Endometrial microvascular endothelial cells (primary cell): ENCODE data around the gene TTC38. TPM values are rescaled to one million over a fixed set of nuclear protein-coding genes. Genes with fewer than 3 reads are reported as not detected.

Source experiments
- in situ Hi-C: cut with HindIII; loops from 2 replicates; pipeline ENCODE4 v1.10.0; 2017; ENCODE audit warnings: low sequenced_read_pairs, low pct_unique_long_range_greater_than_20kb; ENCODE audit errors: inconsistent ontology term
- total RNA-seq: library from RNA; depleted of rRNA; stranded (reverse); fragments of >200 nt; gene quantifications from one replicate; pipeline ENCODE4 v1.2.3, GENCODE V29; 2015; ENCODE audit errors: inconsistent ontology term

TTC38 gene
- total RNA-seq, 1 donor from 2014 or later, result 49.3 TPM

DNA sequence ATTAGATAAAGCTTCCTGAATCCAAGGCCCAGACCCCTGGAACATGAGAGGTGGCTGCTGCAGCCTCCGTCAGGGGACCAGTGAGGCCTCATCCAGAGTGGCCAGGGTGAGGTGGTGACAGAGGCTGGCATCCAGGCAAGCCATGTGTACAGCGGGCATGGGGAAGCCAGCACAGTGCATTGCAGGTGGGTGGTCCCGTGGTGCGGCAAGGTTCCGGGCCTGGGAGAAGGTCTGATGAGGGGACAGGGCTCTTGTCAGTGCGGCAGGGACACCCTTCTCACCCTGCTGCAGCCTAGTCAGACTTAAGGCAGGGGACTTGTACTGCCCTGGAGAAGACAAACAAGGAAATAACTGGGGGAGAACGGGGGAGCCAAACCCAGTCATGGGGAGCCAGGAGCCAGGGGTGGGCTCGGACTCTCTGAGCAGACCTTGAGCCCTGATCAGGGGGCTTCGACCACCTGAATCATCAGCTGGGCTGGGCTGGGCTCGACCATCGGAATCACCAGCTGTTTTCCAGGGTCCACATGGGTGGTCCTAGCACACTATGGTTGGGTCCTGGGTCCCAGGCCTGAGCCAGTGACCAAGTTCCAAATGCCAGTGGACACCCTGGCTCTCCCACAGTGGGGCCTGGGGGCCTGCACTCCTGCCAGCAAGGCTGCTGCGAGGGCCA, 5.1 kb downstream of the TTC38 start:
- in situ Hi-C loops, result loop anchor here (25.0 kb wide), 1 partner anchor 136 kb away; no protein-coding TSS in a partner anchor

DNA sequence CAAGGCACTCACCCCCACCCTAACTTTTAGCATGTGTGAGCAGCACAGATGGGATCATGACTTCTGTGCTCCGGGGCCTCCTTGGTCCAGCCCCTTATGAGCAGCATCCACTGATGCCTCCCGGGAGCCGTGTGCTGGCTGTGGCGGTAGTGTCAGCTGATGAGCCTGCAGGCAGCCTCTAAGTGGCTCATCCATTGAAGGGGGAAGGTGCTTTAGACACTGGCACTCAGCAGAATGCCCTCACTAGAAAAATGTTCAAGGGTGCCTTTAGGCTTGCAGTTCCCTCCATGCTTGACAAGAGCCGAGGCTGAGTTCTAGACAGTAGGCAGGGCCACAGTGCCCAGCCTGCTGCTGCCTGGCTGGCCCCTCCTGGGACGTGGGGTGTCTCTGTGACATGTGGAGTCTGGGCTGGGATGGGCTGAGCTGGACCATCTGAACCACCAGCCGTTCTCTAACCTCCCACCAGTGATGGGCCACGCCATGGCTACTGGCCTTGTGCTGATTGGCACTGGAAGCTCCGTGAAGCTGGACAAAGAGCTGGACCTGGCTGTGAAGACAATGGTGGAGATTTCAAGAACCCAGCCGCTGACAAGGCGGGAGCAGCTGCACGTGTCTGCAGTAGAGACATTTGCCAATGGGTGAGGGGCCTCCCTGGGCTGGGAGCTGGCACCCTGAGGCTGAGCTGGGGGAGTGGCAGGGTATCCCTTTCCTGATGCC, 5.8 kb downstream of the TTC38 start:
- in situ Hi-C loops, result loop anchor here (25.0 kb wide), 1 partner anchor 136 kb away; no protein-coding TSS in a partner anchor

DNA sequence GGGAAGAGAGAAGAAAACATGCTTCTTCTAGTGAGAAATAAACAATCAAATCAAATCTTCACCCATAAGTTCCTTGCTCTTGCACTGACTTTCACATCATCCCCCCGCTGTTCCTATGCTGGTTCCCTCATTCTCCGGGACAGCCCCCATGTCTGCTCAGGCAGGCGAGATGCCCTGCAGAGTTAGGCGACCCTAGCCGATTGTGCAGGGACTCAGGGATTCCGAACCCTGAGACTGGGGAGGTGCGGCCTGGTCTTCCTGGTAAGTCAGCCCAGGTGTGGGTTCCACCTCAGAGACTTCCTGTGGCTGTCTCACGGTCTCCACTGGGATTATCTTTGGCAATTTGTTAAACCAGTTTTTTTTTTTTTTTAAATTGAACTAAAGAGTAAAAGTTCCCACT, 6.6 kb downstream of the TTC38 start:
- in situ Hi-C loops, result loop anchor here (25.0 kb wide), 1 partner anchor 137 kb away; no protein-coding TSS in a partner anchor

DNA sequence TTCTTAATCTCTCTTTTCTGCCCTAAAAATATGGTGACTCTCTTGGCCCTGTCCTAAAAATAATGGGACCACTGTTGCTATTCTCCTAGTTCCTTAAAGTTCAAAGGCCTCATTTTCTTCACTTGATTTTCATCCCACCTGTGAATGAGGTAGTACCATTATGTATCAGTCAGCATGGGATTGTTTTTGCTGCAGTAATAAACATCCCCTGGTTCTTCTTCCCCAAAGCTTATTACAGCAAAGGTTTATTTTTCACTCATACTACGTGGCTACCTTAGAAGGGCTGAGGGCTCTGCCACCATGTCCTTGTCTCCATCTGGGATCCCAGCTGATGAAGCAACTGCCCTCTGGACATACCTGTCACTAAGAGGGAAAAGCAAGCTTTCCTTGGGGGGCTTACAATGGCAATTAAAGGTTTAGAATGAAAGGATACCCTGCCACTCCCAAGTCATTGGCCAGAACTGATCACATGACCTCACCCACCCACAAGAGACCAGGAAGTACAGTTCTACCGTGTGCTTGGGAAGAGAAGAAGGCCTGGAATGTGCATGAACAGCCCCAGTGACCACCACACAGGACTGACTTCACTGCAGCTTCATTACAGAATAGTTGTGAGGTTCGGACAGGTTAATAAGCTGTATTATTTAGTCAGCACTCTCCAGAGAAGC, 7.8 kb downstream of the TTC38 start:
- in situ Hi-C loops, result no loop called here

DNA sequence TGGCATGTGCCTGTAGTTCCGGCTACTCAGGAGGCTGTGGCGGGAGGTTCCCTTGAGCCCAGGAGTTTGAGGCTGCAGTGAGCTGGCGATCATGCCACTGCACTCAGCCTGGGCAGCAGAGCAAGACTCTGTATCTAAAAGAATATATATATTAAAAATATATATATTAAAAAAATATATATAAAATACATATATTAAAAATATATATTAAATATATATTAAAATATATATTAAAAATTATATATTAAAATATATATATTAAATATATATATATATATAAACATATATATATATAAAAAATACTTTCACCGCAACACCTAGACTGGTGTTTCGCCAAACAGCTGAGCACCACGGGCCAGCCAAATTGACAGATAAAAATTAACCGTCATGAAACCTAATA, 8.8 kb downstream of the TTC38 start:
- in situ Hi-C loops, result no loop called here

DNA sequence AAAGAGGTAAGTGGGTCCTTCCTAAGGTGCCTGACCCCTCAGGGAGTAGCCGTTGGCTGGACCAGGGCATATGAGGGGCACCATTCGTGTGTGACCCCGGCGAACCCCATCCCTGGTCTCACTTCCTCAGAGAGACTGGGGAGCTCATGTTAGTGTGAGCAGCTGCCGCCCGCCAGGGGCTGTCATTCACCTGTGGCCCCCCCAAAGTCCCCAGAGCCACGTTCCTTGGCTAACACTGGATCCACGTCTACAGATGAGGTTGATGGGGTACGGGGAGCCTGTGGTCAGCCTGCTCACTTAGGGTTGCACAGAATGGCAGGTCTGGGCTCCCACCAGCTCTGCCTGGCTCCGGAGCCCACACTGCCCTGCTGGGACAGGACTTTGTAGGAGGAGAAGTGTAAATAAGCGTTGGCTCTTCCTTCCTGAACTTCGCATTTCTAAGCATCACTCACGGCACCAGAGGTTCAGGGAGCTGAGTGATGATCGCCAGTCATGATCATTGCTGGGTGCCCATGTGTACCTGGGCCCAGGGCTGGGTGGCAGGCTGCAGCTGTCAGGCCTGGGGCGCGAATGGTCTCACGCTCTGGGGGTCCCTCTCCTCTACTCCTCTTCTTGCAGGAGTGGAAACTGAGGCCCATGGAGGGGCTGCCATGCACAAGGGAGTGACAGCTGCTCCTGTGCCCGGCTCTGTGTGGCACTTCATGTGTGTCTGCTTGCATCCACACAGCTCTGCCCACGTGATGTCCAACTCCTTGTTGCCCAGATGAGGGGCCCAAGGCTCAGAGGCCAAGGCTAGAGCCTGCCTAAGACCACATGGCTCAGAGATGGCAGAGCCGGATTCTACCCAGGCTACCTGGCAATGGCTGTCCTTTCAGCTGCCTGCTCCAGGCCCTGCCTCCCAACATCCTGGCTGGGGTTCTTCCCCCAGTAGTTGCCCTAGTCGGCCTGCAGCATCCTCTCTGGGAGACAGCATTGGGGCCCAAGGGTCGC, 11.1 kb downstream of the TTC38 start:
- in situ Hi-C loops, result no loop called here

DNA sequence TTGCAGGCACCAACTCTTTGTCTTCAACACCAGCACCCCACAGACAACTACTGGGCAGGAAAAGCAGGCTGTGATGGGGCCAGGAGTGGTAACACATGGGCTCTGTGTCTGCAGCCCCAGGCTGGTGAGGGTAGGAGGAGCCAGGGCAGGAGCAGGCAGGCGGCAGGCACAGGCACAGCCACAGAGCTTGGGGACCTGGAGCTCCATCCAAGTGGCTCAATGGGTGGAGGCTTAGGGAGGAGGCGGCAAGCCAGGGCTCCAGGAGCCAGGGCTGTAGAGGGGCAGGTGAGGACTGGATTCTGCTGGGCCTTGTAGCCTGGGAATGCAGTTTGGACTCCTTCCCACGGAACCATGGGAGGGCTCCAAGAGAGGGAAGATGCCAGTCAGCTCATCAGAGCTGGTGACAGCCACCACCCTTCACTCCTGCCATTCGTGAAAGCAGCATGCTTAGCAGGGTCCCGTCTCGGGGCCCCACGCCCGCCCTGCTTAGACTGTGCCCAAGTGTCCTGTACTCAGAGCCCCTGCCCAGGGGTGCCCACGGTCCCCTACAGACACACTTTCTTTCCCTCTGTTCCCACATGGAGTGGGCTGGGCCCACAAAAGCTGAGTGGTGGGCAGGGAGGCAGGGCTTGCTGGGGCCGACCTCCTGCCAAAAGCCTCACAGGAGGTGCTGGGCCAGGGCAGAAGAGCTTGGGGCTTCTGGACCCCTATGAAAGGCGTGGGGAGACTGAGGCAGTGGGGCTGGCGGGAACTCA, 12.4 kb downstream of the TTC38 start:
- in situ Hi-C loops, result no loop called here

DNA sequence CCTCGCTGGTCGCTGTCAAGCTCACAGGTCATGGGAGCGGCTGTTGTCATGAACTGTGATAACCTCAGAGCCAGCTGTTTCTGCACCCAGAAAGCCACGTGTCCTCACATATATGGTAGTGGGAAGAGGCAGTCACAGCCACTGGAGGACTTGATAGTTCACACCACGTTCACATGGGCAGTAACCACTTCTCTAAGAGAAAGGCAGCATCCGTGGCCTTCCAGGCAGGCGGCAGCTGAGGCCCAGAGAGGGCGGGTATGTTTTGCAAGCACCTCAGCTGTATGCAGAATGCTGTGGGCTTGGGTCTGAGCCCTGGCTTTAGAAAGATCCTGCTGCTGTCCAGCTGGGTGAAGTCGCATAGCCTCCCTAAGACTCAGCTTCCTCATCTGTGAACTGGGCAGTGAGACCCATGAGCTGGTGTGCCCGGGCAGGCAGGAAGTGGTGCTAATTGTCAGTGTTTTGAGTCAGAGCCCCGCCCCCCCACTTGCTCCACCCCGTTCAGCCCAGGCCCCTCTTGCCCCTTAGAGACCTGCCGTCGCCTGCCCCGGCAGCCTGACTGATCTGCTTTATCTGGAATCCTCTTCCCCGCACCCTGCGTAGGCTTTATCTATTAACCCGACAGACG, 13.3 kb downstream of the TTC38 start:
- in situ Hi-C loops, result no loop called here

DNA sequence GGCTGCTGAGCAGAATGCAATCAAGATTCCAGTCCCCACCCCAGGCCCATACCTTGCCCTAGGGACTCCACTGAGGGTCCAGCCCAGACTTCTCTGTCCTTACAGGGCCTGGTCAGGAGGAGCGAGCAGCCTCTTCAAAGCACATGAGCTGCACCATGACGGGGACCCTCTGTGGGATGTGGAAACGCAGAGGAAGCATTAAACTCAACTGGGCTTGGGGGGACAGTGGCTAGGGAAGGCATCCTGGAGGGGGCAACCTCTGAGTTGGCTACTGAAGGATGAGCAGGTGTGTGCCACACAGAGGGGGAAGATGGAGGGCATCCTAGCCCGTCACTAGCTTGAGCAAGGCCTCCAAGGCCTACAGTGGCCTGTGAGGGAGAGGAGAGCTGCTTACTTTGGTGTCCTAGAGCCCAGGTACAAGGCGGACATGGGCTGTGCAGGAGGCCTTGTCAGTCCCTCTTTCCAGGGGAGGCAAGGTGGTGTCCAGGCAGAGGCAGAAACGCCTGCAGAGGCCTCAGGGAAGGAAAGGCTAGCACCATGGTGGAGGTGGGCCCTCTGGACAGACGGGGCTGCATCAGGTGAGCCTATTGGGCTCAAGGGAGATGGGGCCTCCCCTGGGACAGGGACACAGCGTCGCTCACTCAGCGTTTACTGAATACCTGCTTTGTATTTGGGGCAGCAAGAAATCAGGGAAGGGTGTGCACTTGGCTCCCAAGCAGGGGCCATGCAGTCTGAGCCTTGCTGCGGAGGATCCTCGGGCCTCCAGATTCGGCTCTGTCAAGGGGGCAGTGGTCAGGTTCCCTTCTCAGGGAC, 14.3 kb downstream of the TTC38 start:
- in situ Hi-C loops, result no loop called here

DNA sequence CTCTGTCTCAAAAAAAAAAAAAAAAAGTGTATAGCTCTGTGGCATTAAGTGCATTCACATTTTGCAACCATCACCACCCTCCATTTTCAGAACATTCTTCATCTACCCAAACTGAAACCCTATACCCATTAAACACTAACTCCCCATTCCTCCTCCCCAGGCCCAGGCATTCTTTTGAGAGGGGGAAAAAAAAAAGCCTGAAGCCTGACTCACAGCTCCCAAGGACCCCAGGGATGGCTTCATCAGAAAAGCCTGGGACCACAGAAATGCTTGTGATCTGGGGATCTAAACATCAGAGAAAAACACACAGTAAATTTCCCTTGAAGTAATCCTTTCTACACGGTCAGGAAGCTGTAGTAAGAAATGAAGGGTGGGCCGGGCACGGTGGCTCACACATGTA, 18.2 kb downstream of the TTC38 start:
- in situ Hi-C loops, result no loop called here

DNA sequence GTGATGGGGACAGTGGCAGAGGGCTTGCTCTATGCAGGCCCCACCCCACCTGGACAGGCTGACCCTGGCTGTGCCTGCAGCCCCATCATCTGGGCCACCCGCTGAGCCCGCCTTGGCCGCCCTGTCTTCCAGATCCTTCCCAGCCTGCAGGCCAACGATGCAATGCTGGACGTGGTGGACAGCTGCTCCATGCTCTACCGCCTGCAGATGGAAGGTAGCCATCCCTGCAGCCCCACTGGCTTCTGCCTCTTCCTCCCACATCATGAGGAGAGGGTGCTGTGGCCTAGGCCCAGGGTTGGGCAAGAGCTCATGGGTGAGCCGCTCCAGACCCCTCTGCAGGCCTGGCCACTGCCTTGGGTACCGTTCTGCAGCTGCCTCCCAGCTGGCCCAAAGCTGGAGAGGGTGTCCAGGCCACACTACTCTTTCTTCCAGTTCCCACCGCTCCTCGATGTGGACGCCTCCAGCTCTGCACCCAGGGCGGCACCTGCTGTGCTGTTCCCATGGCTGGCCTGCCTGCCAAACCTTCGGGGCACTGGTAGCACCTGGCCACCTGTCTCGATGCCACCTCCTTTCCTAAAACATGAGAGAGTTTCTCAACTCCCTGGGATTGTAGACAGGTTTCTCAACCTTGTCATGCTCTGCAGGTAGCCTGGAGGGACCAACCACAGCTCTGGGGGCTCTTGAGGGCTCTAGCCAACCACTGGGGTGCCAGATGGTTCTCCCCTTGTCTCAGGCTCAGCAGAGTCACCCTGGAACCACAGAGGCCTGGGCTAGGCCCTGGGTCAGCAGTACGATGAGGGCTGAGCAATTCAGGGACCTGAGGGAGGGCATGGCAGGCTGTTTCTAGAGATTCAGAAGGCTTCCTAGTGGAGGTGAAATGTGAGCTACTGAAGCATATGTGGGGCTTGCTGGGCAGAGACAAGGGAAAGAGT, 19.4 kb downstream of the TTC38 start:
- in situ Hi-C loops, result no loop called here

DNA sequence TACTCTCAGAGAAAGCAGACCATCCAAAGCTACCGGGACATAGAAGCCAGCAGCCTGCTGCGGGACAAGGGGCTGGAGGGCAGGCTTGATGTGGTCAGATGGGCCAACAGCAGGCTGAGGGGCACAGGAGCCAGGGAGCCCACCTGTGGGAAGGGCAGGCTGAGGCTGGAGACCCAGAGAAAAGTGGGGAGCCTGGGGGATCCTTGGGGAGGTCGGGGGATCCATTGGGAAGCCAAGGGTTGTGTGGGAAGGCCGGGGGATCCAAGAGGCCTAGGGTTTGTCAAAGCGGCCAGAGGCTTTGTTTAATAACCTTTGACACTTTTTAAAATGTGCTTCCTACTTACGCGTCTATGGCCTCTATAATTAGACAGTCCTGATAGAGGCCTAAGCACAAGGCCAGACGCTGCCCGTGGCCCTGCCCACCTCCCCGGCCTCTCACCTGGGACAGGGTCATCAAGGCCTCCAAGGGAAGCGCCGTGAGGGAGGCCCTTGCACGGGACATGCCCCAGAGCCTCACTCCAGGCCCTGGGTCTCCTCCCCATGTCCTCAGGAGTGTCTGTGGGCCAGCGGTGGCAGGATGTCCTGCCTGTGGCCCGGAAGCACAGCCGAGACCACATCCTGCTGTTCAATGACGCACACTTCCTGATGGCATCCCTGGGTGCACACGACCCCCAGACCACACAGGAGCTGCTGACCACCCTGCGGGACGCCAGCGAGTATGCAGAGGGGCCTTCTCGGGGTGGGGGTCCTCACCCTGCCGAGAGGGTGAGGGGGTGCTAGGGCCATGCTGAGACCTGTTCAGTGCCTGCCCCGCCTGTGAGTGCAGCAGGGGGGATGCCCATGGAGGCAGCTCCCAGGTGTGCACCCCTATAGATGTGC, 20.3 kb downstream of the TTC38 start:
- in situ Hi-C loops, result no loop called here

DNA sequence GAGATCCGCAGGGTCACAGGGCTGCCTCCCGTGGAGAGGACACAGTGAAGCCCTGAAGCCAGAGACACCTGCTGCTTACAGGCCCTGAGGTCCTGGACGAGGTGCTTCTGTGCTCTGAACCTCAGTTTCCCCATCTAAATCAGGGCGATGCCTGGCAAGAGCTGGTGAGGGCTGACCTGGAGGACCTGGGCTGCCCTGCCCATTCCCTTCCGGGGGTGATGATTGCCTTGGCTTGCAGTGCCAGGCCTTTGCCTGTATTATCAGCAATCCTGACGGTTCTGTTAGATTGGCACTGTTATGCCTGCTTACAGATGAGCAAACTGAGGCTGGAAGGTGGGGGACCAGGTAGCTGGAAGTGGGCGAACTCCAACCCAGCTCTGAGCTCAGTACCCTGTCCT, 21.0 kb downstream of the TTC38 start:
- in situ Hi-C loops, result no loop called here

DNA sequence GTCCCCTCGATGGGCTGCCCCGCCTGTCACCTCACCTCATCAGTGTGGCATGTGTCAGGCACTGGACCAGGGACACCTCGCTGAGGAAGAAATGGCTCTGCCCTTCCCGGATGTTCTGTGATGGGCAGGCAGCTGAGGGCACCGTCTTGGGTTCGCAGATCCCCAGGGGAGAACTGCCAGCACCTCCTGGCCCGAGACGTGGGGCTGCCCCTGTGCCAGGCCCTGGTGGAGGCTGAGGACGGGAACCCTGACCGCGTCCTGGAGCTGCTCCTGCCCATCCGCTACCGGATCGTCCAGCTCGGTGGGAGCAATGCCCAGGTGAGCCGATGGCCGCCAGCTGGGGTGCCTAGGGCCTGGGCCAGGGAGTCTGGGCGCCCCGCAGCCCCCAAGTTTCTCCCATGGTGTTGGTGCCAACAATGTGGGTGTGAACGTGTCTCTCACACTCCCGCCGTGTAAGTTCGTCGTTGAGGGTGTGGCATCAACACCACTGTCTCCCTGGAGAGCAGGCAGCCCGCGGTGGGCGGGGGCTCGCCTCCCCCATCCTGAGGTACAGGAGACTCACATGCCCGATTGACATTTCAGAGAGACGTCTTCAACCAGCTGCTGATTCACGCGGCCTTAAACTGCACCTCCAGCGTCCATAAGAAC, 21.6 kb downstream of the TTC38 start:
- in situ Hi-C loops, result no loop called here
